BLaER1 treated with 17β-estradiol and CSF1 and Interleukin-3, amounts not matched to agents 10 nM and 100 nM (cell line): Measurements from ENCODE around the gene S1PR3.

ENCODE experiments used
- H3K27ac ChIP-seq, 11 experiments: shearing (Covaris generic); formaldehyde crosslinking; 2 replicates each; pipeline ENCODE4 v1.8.1; 2022
- H3K27me3 ChIP-seq, 11 experiments: shearing (Covaris generic); formaldehyde crosslinking; 2 replicates each; pipeline ENCODE4 v1.8.1; 2022
- H3K36me3 ChIP-seq, 11 experiments: shearing (Covaris generic); formaldehyde crosslinking; 2 replicates each; pipeline ENCODE4 v1.8.1; 2022
- H3K4me1 ChIP-seq, 10 experiments: shearing (Covaris generic); formaldehyde crosslinking; 2 replicates each; pipeline ENCODE4 v1.8.1; 2022
- H3K4me2 ChIP-seq, 11 experiments: shearing (Covaris generic); formaldehyde crosslinking; 2 replicates each; pipeline ENCODE4 v1.8.1; 2022
- H3K4me3 ChIP-seq, 10 experiments: shearing (Covaris generic); formaldehyde crosslinking; 2 replicates each; pipeline ENCODE4 v1.8.1; 2022
- H3K9ac ChIP-seq, 11 experiments: shearing (Covaris generic); formaldehyde crosslinking; 2 replicates each; pipeline ENCODE4 v1.8.1; 2022
- H3K9me3 ChIP-seq, 11 experiments: shearing (Covaris generic); formaldehyde crosslinking; replicated peaks in 1 of 11; 2 replicates each; pipeline ENCODE4 v1.8.1; 2022
- H4K20me1 ChIP-seq, 11 experiments: shearing (Covaris generic); formaldehyde crosslinking; 2 replicates each; pipeline ENCODE4 v1.8.1; 2022
- Cebpa-rat ChIP-seq, 11 experiments: shearing (Covaris generic); IDR thresholded peaks; 2 replicates each; pipeline ENCODE4 v1.8.1; 2022

S1PR3 gene

GRCh38 chr9:89025553-89025952 is 34.3 kb downstream of the S1PR3 start:
- peaks cover 13 to 24% (median 16%) of the 10 kb centered on the region in 11 experiments for H3K9me3 ChIP-seq
- no peak for TF ChIP-seq Cebpa-rat (IDR thresholded peaks at IDR 0.05)
- no peaks in the 10 kb centered on the region for H3K27me3 ChIP-seq
- no peak overlapping the region for H3K4me2 ChIP-seq
- no peaks in the 10 kb centered on the region for H3K36me3 ChIP-seq
- no peak overlapping the region for H3K4me3 ChIP-seq
- H3K27ac ChIP-seq, result no peak overlapping the region
- H3K9ac ChIP-seq, result no peak overlapping the region
- no peaks in the 10 kb centered on the region for H4K20me1 ChIP-seq
- H3K4me1 ChIP-seq, result peaks cover 0 to 23% (median 0%) of the 10 kb centered on the region in 10 experiments; a peak in 4 of 20 replicates

GRCh38 chr9:89026876-89027275 is 35.6 kb downstream of the S1PR3 start:
- Histone ChIP-seq H3K36me3 (no peaks in the 10 kb centered on the region), H4K20me1 (no peaks in the 10 kb centered on the region), H3K4me2 (peak overlapping the region in 2 of 11 experiments; percentile 50 to 58; a peak in 5 of 22 replicates), H3K4me1 (peaks cover 0 to 17% (median 0%) of the 10 kb centered on the region in 10 experiments; a peak in 4 of 20 replicates), H3K27ac (no peak overlapping the region), H3K9me3 (peaks cover 22 to 38% (median 26%) of the 10 kb centered on the region in 11 experiments), H3K27me3 (no peaks in the 10 kb centered on the region), H3K9ac (no peak overlapping the region), H3K4me3 (no peak overlapping the region)
- no peak for TF ChIP-seq Cebpa-rat (IDR thresholded peaks at IDR 0.05)

- Histone ChIP-seq H3K27me3 (no peaks in the 10 kb centered on the region), H3K9ac (no peak overlapping the region), H3K4me2 (no peak overlapping the region), H4K20me1 (no peaks in the 10 kb centered on the region), H3K36me3 (no peaks in the 10 kb centered on the region), H3K4me3 (no peak overlapping the region), H3K9me3 (peaks cover 22 to 38% (median 27%) of the 10 kb centered on the region in 11 experiments), H3K27ac (no peak overlapping the region), H3K4me1 (peaks cover 0 to 17% (median 0%) of the 10 kb centered on the region in 10 experiments; a peak in 4 of 20 replicates)
- TF ChIP-seq Cebpa-rat (IDR thresholded peaks at IDR 0.05), result no peak
Measured at GRCh38 chr9:89029788-89030187, 38.5 kb downstream of the S1PR3 start.

- H3K9me3 ChIP-seq, result peaks cover 22 to 34% (median 25%) of the 10 kb centered on the region in 11 experiments
- H3K4me3 ChIP-seq, result no peak overlapping the region
- no peaks in the 10 kb centered on the region for H3K27me3 ChIP-seq
- peaks cover 0 to 22% (median 5%) of the 10 kb centered on the region in 10 experiments; a peak in 10 of 20 replicates for H3K4me1 ChIP-seq
- H3K4me2 ChIP-seq, result peak overlapping the region in 1 of 11 experiments; percentile 10; a peak in 1 of 22 replicates
- H3K36me3 ChIP-seq, result no peaks in the 10 kb centered on the region
- peaks cover 0 to 9% (median 0%) of the 10 kb centered on the region in 11 experiments; a peak in 1 of 22 replicates for H4K20me1 ChIP-seq
- no peak for TF ChIP-seq Cebpa-rat (IDR thresholded peaks at IDR 0.05)
- H3K27ac ChIP-seq, result no peak overlapping the region
- no peak overlapping the region for H3K9ac ChIP-seq
Measured at GRCh38 chr9:89032173-89032572, 40.9 kb downstream of the S1PR3 start.

- H3K4me3 ChIP-seq, result no peak overlapping the region
- no peak for TF ChIP-seq Cebpa-rat (IDR thresholded peaks at IDR 0.05)
- no peak overlapping the region for H3K9ac ChIP-seq
- H3K27me3 ChIP-seq, result no peaks in the 10 kb centered on the region
- peaks cover 0 to 22% (median 6%) of the 10 kb centered on the region in 10 experiments; a peak in 10 of 20 replicates for H3K4me1 ChIP-seq
- peak overlapping the region in 1 of 11 experiments; percentile 10; a peak in 1 of 22 replicates for H3K4me2 ChIP-seq
- no peak overlapping the region for H3K27ac ChIP-seq
- peaks cover 22 to 34% (median 25%) of the 10 kb centered on the region in 11 experiments for H3K9me3 ChIP-seq
- peaks cover 0 to 9% (median 0%) of the 10 kb centered on the region in 11 experiments; a peak in 1 of 22 replicates for H4K20me1 ChIP-seq
- H3K36me3 ChIP-seq, result no peaks in the 10 kb centered on the region
Measured at GRCh38 chr9:89032661-89033060, 41.4 kb downstream of the S1PR3 start.

- Histone ChIP-seq H3K9me3 (peaks cover 0 to 11% (median under 1%) of the 10 kb centered on the region in 11 experiments; a peak in 8 of 22 replicates), H3K4me2 (peak overlapping the region in 5 of 11 experiments; percentile 18 to 80 (median 68); a peak in 9 of 22 replicates), H3K27ac (peak overlapping the region in 2 of 11 experiments; percentile 6 to 19; a peak in 1 of 22 replicates), H3K27me3 (no peaks in the 10 kb centered on the region), H3K4me3 (no peak overlapping the region), H3K4me1 (peaks cover 0 to 23% (median 6%) of the 10 kb centered on the region in 10 experiments; a peak in 10 of 20 replicates), H4K20me1 (peaks cover 0 to 9% (median 0%) of the 10 kb centered on the region in 11 experiments; a peak in 1 of 22 replicates), H3K9ac (no peak overlapping the region), H3K36me3 (no peaks in the 10 kb centered on the region)
- no peak for TF ChIP-seq Cebpa-rat (IDR thresholded peaks at IDR 0.05)
Measured at GRCh38 chr9:89036383-89036782, 45.1 kb downstream of the S1PR3 start.

GRCh38 chr9:89036891-89037290 is 45.6 kb downstream of the S1PR3 start:
- H3K4me1 ChIP-seq, result peaks cover 0 to 23% (median 6%) of the 10 kb centered on the region in 10 experiments; a peak in 10 of 20 replicates
- H3K4me2 ChIP-seq, result peak overlapping the region in 5 of 11 experiments; percentile 18 to 80 (median 68); a peak in 10 of 22 replicates
- peaks cover 0 to 7% (median 0%) of the 10 kb centered on the region in 11 experiments; a peak in 4 of 22 replicates for H3K9me3 ChIP-seq
- H3K27ac ChIP-seq, result 0 out of 22 replicates have a peak overlapping the region, but pooled peaks of 1 of the 11 experiments have one; percentile 6
- H3K27me3 ChIP-seq, result no peaks in the 10 kb centered on the region
- H3K36me3 ChIP-seq, result no peaks in the 10 kb centered on the region
- no peak for TF ChIP-seq Cebpa-rat (IDR thresholded peaks at IDR 0.05)
- no peak overlapping the region for H3K9ac ChIP-seq
- peaks cover 0 to 9% (median 0%) of the 10 kb centered on the region in 11 experiments; a peak in 1 of 22 replicates for H4K20me1 ChIP-seq
- no peak overlapping the region for H3K4me3 ChIP-seq

- Histone ChIP-seq H3K4me3 (no peak overlapping the region), H3K36me3 (no peaks in the 10 kb centered on the region), H3K4me1 (peaks cover 0 to 23% (median 6%) of the 10 kb centered on the region in 10 experiments; a peak in 10 of 20 replicates), H3K4me2 (peak overlapping the region in 5 of 11 experiments; percentile 18 to 80 (median 68); a peak in 8 of 22 replicates), H4K20me1 (peaks cover 0 to 9% (median 0%) of the 10 kb centered on the region in 11 experiments; a peak in 1 of 22 replicates), H3K27me3 (no peaks in the 10 kb centered on the region), H3K27ac (no peak overlapping the region), H3K9ac (no peak overlapping the region), H3K9me3 (0 out of 22 replicates have a peak, but pooled peaks cover 0 to 3% (median 0%) of the 10 kb centered on the region in 11 experiments)
- no peak for TF ChIP-seq Cebpa-rat (IDR thresholded peaks at IDR 0.05)
Measured at GRCh38 chr9:89037346-89037745, 46.1 kb downstream of the S1PR3 start.

GRCh38 chr9:89037891-89038290 is 46.6 kb downstream of the S1PR3 start:
- Histone ChIP-seq H3K36me3 (no peaks in the 10 kb centered on the region), H3K9ac (no peak overlapping the region), H3K4me2 (peak overlapping the region in 3 of 11 experiments; percentile 68 to 80 (median 71); a peak in 5 of 22 replicates), H4K20me1 (peaks cover 0 to 9% (median 0%) of the 10 kb centered on the region in 11 experiments; a peak in 1 of 22 replicates), H3K4me3 (no peak overlapping the region), H3K4me1 (peaks cover 0 to 23% (median 6%) of the 10 kb centered on the region in 10 experiments; a peak in 10 of 20 replicates), H3K9me3 (no peaks in the 10 kb centered on the region), H3K27me3 (no peaks in the 10 kb centered on the region), H3K27ac (no peak overlapping the region)
- TF ChIP-seq Cebpa-rat (IDR thresholded peaks at IDR 0.05), result no peak
